HG02610 (cell line): ENCODE measurements around the gene ARF4.

ENCODE experiments used
- ATAC-seq: cut with Tn5 transposase; IDR thresholded peaks from one replicate; pipeline ENCODE4 v1.9.1; 2021; ENCODE audit warnings: mild to moderate bottlenecking, moderate library complexity; ENCODE audit not compliant: unreplicated experiment

ARF4 gene

DNA sequence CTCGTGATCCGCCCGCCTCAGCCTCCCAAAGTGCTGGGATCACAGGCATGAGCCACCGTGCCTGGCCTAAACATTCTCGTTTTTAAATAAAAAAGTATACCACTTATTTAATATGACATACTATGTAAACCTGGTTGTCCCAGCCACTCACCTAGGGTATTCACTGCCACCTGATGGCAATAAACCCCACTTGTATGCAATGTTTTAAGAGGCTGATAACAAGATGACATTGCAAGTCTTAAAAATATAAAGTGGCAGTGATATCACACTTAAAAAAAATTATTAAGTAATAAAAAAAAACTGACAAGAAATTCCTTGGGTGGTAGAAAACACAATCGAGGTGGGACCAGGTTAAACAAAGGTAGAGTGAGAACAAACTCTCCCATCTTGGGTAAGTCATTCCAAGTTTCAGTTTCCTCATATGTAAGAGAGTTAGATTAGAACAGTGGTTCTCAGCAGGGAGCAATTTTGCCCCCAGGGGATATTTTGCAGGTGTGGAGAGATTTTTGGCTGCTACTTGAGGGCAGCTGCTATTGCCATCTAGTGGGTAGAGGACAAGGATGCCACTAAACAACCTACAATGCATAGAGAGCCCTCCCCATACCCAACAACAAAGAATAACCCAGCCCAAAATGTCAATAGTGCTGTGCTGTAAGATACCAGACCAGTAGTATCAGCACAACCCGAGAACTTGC is 14.5 kb downstream of the ARF4 start:
- ATAC-seq = no peak

DNA sequence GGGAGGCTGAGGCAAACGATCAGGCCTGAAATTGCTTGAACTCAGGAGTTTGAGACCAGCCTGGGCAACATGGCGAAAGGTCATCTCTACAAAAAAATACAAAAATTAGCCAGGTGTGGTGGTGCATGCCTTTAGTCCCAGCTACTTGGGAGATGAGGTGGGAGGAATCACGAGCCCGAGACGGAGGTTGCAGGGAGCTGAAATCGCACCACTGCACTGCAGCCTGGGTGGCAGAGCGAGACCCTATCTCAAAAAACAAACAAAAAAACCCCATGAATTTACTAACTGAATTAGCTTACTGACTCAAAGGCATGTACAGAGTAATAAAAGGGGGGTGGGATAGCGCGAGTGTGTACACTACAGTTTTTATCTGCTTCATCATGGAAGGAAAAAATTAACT is 19.3 kb downstream of the ARF4 start:
- no peak for ATAC-seq

DNA sequence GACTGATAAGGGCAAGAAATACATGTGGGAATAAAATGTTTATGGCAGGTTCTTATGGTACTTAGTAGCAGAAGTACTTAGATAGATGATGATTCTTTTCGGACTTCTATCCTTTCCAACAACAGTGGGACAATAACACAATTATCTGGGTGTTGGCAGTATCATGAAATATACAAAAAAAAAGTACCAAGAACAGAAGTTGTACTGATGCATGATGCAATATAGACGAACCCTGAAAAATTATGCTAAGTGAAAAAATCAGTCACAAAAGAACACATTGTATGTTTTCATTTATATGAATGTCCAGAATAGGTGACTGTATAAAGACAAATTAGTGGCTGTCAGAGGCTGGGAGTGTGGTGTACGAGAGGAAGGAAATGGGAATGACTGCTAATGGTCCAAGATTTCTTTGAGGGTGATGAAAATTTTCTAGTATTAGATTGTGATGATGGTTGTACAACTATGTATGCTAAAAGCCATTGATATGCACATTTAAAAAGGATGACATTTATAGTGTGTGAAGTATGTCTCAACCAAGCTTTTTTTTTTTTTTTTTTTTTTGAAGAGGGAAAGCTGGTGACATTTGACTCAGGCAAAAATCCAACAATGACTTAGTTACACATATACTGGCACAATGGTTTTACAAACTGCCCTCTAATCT is 21.0 kb downstream of the ARF4 start:
- ATAC-seq = no peak

DNA sequence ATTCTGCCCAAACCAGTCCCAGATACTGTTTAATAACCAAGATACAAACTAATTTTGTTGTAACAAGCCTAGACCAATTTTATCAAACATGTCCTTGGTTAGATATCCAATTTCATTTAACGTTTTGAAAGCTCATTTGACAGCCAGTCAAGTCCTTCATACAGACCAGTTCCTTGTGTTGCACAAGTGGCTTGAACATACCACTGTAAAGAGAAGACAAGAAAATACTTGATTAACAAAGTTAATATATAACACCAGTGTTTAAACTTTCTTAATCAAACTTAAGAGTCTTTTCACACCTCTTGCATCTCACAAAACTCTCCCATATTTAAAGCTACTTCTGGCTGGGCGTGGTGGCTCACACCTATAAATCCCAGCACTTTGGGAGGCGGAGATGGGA is 25.0 kb downstream of the ARF4 start:
- ATAC-seq = no peak

DNA sequence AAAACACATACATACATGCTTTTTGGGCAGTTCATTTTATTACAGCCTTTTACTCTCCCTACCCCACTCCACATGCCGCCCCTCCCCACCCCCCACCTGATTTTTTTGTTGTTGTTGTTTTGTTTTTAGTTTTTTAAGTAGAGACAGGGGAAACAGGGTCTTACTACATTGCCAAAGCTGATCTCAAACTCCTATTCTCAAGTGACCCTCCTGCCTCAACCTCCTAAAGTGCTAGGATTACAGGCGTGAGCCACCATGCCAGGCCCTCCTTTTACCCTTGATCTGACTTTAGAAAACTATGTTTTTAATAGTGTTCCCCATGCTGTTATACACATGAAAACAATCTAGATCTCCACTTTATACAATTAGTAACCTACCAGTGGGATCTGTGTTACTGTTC is 26.3 kb downstream of the ARF4 start:
- ATAC-seq = no peak

DNA sequence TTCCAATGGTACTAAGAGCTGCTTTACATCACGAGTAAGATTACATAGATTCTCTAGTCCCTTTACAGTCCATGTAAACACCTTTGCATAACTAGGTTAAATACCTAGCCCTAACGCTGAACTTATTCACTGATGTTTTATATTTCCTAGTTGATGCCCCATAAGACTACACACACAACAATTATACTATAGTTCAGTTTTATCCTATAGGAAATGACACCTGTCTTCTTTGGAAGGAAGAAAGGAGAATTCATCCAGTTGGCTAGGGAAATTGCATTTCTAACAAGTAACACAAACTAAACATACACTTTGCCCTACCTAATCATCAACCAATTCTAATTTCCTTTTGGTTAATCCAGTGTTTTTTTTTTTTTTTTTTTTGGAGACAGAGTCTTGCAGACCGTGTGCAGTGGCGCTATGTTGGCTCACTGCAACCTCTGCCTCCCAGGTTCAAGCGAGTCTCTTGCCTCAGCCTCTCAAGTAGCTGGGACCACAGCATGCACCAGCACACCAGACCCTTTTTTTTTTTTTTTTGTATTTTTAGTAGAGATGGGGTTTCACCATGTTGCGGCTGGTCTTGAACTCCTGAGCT is 27.2 kb downstream of the ARF4 start:
- no peak for ATAC-seq

DNA sequence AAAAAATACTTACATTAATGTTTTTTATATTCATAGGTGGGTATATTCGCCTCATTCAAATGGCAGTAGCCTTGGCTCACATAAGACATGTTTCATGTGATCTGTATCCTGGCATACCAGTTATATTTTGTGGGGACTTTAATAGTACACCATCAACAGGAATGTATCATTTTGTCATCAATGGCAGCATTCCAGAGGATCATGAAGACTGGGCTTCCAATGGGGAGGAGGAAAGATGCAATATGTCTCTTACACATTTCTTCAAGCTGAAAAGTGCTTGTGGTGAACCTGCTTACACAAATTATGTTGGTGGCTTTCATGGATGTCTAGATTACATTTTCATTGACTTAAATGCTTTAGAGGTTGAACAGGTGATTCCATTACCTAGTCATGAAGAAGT is 37.6 kb downstream of the ARF4 start:
- no peak for ATAC-seq

DNA sequence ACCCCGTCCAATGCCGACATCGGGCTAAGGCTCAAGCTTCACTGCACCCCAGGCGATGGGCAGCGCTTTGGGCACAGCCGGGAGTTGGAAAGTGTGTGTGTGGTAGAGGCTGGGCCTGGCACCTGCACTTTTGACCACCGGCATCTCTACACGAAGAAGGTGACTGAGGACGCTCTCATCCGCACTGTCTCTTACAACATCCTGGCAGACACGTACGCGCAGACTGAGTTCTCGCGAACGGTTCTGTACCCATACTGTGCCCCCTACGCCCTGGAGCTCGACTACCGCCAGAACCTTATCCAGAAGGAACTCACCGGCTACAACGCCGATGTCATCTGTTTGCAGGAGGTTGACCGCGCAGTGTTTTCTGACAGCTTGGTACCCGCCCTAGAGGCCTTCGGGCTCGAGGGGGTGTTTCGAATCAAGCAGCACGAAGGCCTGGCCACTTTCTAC is 40.0 kb downstream of the ARF4 start:
- no peak for ATAC-seq

DNA sequence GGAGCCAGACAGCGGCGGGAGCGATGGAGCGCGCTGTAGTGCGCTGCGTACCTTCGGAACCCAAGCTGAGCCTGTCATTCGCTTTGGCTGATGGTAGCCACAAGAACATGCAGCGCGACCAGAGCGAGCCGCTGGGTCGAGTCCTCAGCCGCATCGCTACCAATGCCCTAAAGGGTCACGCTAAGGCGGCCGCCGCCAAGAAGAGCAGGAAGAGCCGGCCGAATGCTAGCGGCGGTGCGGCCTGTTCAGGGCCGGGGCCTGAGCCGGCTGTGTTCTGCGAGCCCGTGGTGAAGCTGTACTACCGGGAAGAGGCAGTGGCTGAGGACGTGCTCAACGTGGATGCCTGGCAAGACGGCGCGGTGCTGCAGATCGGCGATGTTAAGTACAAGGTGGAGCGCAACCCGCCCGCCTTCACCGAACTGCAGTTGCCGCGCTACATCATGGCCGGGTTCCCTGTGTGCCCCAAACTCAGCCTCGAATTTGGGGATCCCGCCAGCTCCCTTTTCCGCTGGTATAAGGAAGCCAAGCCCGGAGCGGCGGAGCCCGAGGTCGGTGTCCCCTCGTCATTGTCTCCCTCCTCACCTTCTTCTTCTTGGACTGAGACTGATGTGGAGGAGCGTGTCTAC is 40.6 kb downstream of the ARF4 start:
- ATAC-seq = peak; percentile 27

DNA sequence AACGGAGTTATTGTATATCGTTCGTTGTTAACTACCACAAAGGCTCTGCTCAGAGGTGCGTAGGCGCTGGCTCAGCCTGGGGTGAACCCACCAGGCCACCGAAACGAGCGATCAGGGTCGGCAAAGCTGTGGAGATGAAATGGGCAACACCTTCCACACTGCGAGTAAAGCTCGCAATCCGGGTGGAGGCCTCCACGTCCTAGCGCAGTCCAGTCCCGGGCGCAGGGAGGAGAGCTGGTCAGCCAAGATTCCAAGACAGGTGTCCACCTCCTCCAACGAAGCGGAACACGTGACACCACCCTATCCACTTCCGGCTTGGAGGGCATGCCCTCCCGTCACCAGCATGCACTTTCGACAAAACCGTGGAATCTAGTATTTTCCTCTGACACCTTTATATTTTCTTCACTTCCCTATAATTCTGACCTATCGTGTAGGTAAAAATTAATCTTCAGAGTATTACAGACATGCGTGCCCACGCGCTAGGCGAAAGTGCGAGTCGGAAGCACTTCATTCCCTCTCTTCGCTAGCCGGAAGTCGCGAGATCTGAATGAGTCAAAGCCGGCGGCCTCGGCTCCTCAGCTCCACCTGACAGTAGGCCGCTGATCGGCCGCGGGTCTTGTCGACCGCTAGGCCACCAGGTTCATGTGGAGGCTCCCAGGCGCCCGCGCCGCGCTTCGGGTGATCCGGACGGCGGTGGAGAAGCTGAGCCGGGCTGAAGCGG is 41.2 kb downstream of the ARF4 start, which contains the start of gene PDE12:
Gene PDE12, plus strand, starts transcription at position 537 of the 721 bp plus-strand sequence. Its CDS starts 106 bp downstream, at position 643.
- ATAC-seq = peak; percentile 88

DNA sequence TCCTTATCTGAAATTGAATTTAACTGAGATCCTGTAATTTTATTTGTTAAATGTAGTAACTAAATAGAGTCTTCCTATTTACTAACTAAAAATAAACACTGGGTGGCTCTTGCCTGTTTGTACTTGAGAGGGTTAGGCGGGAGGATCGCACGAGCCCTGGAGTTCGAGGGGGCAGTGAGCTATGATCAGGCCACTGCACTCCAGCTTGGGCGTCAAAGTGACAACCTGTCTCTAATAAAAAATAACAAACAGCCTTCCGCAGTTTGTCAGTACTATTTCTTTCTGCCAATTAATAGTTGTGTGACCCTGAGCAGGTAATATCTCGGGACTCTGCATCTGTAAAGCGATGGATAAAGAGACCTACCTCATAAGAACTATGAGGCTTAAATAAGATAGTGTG is 41.8 kb downstream of the ARF4 start:
- no peak for ATAC-seq

DNA sequence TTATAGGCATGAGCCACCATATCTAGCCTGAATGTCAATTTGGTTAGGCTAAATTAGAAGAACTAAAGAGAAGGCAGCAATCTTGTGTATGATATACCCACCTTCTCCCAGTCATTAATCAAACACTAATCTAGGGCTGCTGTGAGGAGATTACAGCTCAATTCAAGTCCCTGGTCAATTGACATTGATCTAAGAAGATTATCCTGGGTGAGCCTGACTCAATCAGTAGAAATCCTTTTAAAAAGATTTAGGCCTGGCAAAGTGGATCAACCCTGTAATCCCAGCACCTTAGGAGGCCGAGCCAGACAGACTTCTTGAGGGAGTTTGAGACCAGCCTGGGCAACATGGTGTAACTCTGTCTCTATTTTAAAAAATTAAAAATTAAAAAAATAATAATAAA is 50.5 kb downstream of the ARF4 start:
- ATAC-seq = no peak

DNA sequence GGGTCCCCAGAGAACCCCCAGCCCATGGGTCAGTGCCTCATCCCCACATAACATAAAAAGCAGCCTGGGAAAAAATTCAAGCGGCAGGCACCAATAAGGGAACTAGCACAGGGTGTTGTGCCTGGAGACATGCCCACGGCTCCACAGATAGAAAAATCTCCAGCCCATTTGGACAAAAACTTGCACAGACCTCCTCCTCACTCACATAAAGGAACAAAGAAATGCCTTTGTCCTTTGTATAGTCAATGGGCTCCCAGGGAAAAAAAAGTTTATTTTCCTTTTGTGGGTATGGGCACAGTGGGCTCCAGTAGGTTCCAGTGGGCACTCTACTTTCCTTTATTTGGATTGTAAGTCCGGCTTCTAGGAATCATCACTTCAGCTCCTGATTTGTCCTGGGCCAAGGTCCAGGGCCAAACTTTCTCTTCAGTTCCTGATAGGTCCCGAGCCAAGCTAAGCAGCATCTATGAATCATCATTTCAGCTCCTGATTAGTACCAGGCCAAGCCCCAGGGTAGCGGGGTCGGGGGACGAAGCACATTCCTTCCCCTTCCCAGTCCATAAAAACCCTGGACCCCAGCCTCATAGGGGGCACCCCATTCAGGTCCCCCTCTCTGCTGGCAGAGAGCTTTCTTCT is 51.4 kb downstream of the ARF4 start:
- no peak for ATAC-seq

DNA sequence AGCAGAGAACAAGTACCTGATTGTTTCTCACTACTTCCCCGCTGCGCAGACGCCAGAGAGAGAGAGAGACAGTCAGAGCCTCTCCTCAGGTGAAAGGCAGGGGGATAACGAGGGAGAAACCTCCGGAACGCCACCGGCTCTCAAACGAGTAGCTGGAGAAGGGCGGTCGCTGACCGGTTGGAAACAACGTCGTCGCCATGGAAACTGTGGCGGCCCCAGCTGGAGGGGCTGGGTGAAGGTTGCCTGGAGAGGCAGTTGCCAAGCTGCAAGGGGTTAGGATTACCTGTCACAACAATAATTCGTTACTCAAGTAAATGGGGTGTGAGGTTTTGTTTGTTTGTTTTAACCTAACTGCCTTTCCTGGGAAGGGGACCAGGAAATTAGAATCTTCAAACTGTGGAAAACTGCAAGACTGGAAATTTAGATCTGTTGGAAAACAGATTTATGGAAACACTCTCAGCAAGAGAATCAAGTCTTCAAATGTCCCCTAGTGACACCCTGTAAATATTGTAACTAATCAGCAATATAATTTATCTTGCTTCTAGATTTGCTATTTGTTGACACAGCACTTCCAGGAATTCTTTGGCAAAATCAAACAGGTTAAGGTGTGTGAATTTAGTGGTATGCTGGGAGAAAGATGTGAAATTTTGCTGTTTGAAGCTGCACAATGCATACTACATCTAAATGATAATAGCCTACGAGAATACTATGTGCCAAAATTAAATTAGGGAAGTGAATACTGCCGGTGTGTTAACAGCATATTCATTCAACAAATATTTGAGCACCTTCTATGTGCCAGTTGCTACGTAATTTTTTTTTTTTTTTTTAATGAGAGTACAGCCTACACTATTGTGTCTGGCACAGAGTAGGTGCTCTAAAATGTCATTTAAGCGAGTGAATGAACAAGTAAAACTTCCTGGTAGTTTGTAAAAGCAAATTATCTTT is 52.7 kb downstream of the ARF4 start, which contains the start of gene DNAH12:
Gene DNAH12, minus strand, starts transcription at position 164 of the 945 bp plus-strand sequence. CDS start 1,474 bp downstream, outside the sequence.
- no peak for ATAC-seq

DNA sequence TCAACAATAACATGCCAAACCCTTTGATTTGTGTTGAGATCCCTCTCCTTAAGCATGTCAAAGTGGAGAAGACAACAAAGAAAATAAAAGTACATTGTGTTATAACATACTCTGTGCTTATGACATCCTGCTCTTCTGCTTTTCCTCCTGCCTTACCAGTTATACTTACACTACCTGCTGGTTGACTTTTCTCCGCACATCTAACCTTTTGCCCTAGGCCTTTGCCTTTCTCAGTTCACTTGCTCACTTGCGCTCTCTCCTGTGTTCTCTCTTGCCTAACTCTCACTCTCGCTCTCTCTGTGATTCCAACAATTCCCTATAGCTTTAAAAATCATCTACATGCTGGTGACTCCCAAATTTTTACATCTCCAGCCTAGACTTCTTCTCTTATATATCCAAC is 58.7 kb downstream of the ARF4 start:
- no peak for ATAC-seq

DNA sequence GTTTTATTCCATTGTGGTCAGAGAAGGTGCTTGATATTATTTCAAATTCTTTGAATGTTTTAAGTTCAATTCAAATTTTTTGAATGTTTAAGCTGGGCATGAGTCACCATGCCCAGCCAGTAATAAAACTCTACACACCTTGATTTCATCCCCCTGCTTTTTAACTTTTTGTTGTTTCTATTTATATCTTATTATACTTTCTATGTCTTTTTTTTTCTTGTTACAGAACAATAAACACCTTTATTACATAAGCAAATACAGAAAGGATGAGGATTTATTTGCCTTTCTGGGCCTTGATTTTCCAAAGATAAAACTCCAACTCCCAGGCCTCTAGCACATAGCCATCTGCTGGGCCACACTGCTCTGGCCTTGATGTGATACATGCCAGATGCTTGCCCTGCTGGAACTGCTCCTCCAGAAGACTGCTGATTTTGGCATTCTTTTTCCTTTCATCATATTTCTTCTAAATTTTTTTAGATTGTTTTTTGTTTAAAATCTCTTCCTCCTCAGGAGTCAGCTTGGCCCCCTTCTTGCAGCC is 67.0 kb downstream of the ARF4 start:
- no peak for ATAC-seq
